SU-DHL-6 (cell line): ENCODE measurements around the gene PRDX1.

ENCODE experiments used
- H2AFZ ChIP-seq: fragments of 200-600 bp; sonication (generic); 2 replicates; pipeline ENCODE4 v1.6.1; 2014; ENCODE audit warnings: low read depth, mild to moderate bottlenecking, moderate library complexity, mixed read lengths, antibody characterized with exemption, low read length; ENCODE audit not compliant: severe bottlenecking
- H3F3A ChIP-seq: fragments of 200-600 bp; shearing (Covaris generic); 2 replicates; pipeline ENCODE4 v1.6.0; 2016; ENCODE audit warnings: antibody characterized with exemption, mild to moderate bottlenecking; ENCODE audit not compliant: insufficient read depth
- H3K27ac ChIP-seq: fragments of 200-600 bp; sonication (generic); 2 replicates; pipeline ENCODE4 v1.5.1; 2016; ENCODE audit warnings: low read depth, mild to moderate bottlenecking, low read length, moderate library complexity, mixed read lengths
- H3K27me3 ChIP-seq: fragments of 200-600 bp; sonication (generic), shearing (Covaris generic); 2 replicates; pipeline ENCODE4 v1.6.0; 2014; ENCODE audit warnings: mild to moderate bottlenecking, low read length
- H3K36me3 ChIP-seq: fragments of 200-600 bp; sonication (generic); 2 replicates; pipeline ENCODE4 v1.6.1; 2014; ENCODE audit warnings: mild to moderate bottlenecking, low read length, mixed read lengths
- H3K4me2 ChIP-seq: fragments of 300-600, 200-600 bp; shearing (Covaris generic), sonication (generic); 2 replicates; pipeline ENCODE4 v1.6.0; 2014; ENCODE audit warnings: low read length, low read depth, mild to moderate bottlenecking; ENCODE audit not compliant: poor library complexity, severe bottlenecking
- H3K4me3 ChIP-seq: fragments of 200-600 bp; sonication (generic); 2 replicates; pipeline ENCODE4 v1.5.1; 2014; ENCODE audit warnings: antibody characterized with exemption, low read length, mild to moderate bottlenecking, mixed read lengths; ENCODE audit not compliant: insufficient read depth, poor library complexity, severe bottlenecking
- H3K79me2 ChIP-seq: fragments of 200-600 bp; sonication (generic); 2 replicates; pipeline ENCODE4 v1.6.1; 2014; ENCODE audit warnings: mild to moderate bottlenecking, low read length, moderate library complexity; ENCODE audit not compliant: insufficient read depth
- H3K9ac ChIP-seq: fragments of 200-600 bp; sonication (generic); 2 replicates; pipeline ENCODE4 v1.7.0; 2014; ENCODE audit warnings: mild to moderate bottlenecking, low read length
- H3K9me2 ChIP-seq: fragments of 200-600 bp; sonication (generic); replicated peaks from 2 replicates; pipeline ENCODE4 v1.6.1; 2014; ENCODE audit warnings: low read length; ENCODE audit not compliant: insufficient read depth
- H3K9me3 ChIP-seq: fragments of 200-600 bp; sonication (generic); 2 replicates; pipeline ENCODE4 v1.6.1; 2014; ENCODE audit warnings: low read length, mixed read lengths; ENCODE audit not compliant: insufficient read depth
- H4K20me1 ChIP-seq: fragments of 200-600 bp; sonication (generic); 2 replicates; pipeline ENCODE4 v1.6.1; 2014; ENCODE audit warnings: low read depth, mild to moderate bottlenecking, antibody characterized with exemption, low read length, moderate library complexity, mixed read lengths
- CTCF ChIP-seq: fragments of 200-600 bp; sonication (generic); IDR thresholded peaks from one replicate; pipeline ENCODE4 v1.5.1; 2017; ENCODE audit warnings: antibody characterized with exemption, mild to moderate bottlenecking, low read length, moderate library complexity; ENCODE audit not compliant: insufficient read depth, poor library complexity, severe bottlenecking
- EZH2phosphoT487 ChIP-seq: fragments of 200-600 bp; sonication (generic), shearing (Covaris generic); conservative IDR thresholded peaks from 2 replicates; pipeline ENCODE4 v1.6.1; 2018; ENCODE audit warnings: mild to moderate bottlenecking, antibody characterized with exemption, low read length, moderate library complexity, mixed read lengths

The PRDX1 gene

DNA sequence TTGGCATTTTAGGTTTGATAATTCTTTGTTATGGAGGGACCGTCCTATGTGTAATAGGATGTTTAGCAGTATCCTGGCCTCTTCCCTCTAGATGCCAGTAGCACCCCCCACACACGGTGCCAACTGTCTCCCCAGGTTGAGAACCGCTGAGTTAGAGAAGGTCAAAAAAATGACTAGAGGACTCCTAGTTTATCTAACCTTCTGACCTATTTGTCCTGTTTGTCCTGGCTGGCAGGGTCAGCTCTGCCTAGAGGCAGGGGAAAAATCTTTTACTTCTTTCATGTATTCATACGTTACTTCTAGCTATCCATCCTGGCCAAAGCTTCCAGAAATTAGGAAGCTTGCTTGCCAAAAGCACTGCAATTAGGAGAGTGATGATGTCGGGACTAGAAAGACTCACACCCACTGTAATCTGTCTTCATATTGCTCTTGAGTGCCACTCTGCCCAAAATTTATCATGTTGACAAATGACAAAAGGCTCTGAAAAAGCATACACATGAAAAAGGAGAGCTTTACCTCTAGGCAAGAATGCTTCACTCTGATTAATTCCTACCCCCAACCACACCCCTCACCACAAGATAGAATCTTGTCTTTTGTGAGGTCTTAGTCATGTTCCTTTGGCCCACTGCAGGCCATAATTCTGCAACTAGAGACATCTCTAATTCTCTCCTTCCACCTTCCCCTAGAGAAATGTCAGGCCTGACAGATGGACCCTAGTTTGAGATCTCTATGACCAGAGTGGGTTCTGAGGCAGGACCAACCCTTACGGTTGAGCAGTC, 14.5 kb upstream of the PRDX1 start:
- Histone ChIP-seq H3K9me3 (no peaks in the 10 kb centered on the region), H3F3A (no peaks in the 10 kb centered on the region), H3K4me3 (no peak overlapping the region), H3K9me2 (no peaks in the 10 kb centered on the region), H4K20me1 (no peaks in the 10 kb centered on the region), H3K79me2 (no peaks in the 10 kb centered on the region), H2AFZ (no peak overlapping the region), H3K27me3 (no peaks in the 10 kb centered on the region), H3K4me2 (no peak overlapping the region), H3K36me3 (no peaks in the 10 kb centered on the region), H3K9ac (no peak overlapping the region), H3K27ac (no peak overlapping the region)
- TF ChIP-seq CTCF, result no peak
- no peak for TF ChIP-seq EZH2phosphoT487

DNA sequence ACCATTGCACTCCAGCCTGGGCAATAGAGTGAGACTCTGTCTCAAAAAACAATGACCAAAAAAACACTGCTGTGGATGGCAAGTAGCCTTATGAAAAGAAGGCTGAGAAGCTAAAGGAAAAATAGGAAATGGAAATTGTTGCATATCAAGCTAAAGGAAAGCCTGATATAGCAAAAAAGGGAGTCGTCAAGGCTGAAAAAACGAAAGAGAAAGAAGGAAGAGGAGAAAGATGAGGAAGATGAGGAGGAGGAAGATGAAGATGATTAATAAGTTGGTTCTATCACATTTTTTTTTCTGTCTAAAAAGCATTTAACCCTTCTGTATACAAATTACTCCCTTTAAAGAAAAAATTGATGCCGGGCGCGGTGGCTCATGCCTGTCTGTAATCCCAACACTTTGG, 10.2 kb upstream of the PRDX1 start:
- Histone ChIP-seq H3K9me2 (no peaks in the 10 kb centered on the region), H3K27ac (no peak overlapping the region), H3K27me3 (no peaks in the 10 kb centered on the region), H3F3A (no peaks in the 10 kb centered on the region), H3K79me2 (no peaks in the 10 kb centered on the region), H3K9me3 (no peaks in the 10 kb centered on the region), H2AFZ (no peak overlapping the region), H3K4me3 (no peak overlapping the region), H3K4me2 (no peak overlapping the region), H3K9ac (no peak overlapping the region), H4K20me1 (no peaks in the 10 kb centered on the region), H3K36me3 (no peaks in the 10 kb centered on the region)
- TF ChIP-seq CTCF (no peak), EZH2phosphoT487 (no peak)

DNA sequence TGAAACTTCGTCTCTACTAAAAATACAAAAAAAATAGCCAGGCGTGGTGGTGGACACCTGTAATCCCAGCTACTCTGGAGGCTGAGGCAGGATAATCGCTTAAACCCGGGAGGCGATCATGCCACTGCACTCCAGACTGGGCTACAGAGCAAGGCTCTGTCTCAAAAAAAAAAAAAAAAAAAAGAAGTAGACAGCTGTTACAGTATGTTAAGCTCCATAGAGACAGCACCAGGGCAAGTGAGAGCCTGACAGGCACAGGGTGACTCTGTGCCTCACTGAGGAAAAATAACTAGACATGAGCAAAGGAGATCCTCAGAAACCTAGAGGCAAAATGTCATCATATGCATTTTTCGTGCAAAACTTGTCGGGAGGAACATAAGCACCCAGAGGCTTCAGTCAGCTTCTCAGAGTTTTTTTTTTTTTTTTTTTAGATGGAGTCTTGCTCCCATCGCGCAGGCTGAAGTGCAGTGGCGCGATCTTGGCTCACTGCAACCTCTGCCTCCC, 9.0 kb upstream of the PRDX1 start:
- H4K20me1 ChIP-seq, result no peaks in the 10 kb centered on the region
- no peak overlapping the region for H2AFZ ChIP-seq
- no peaks in the 10 kb centered on the region for H3F3A ChIP-seq
- H3K27me3 ChIP-seq, result no peaks in the 10 kb centered on the region
- H3K9me3 ChIP-seq, result no peaks in the 10 kb centered on the region
- no peak overlapping the region for H3K27ac ChIP-seq
- H3K79me2 ChIP-seq, result no peaks in the 10 kb centered on the region
- no peaks in the 10 kb centered on the region for H3K9me2 ChIP-seq
- H3K36me3 ChIP-seq, result no peaks in the 10 kb centered on the region
- H3K4me2 ChIP-seq, result no peak overlapping the region
- H3K4me3 ChIP-seq, result no peak overlapping the region
- no peak overlapping the region for H3K9ac ChIP-seq
- no peak for TF ChIP-seq CTCF
- TF ChIP-seq EZH2phosphoT487, result no peak
